Suprapubic skin (tissue), 3 donors: ENCODE results near the gene SNN.

ENCODE experiments used
- CTCF ChIP-seq, 2 donors: fragments of 200-600 bp in 1 of 2; fragments of 450-650 bp in 1 of 2; sonication (generic) in 1 of 2; IDR thresholded peaks; one replicate each; pipeline ENCODE4 v1.5.1; 2016 to 2019; ENCODE audit warnings: antibody characterized with exemption in 2 of 2, mild to moderate bottlenecking in 1 of 2, moderate library complexity in 1 of 2
- POLR2A ChIP-seq, 2 donors: fragments of 450-650 bp; IDR thresholded peaks; one replicate each; pipeline ENCODE4 v1.6.1; 2017; ENCODE audit warnings: antibody characterized with exemption in 2 of 2, mild to moderate bottlenecking in 2 of 2, moderate library complexity in 2 of 2

GRCh38 chr16:11629071-11630030, 38.9 kb upstream of the SNN start:
- TF ChIP-seq CTCF (IDR thresholded peaks at IDR 0.05) (no peak), POLR2A (IDR thresholded peaks at IDR 0.05) (no peak)
